Measurements from ENCODE around the gene TMEM39B. TPM values are rescaled to one million over a fixed set of nuclear protein-coding genes. Genes with fewer than 3 reads are reported as not detected.
A peak's percentile ranks its signal among the peaks of the same experiment; 100 is the strongest.

The TMEM39B gene
- total and polyA plus RNA-seq, 2 donors (not counting 3 experiments of a cell fraction or from before 2014, with no cell fraction given): 47.3 to 64.3 TPM

DNA sequence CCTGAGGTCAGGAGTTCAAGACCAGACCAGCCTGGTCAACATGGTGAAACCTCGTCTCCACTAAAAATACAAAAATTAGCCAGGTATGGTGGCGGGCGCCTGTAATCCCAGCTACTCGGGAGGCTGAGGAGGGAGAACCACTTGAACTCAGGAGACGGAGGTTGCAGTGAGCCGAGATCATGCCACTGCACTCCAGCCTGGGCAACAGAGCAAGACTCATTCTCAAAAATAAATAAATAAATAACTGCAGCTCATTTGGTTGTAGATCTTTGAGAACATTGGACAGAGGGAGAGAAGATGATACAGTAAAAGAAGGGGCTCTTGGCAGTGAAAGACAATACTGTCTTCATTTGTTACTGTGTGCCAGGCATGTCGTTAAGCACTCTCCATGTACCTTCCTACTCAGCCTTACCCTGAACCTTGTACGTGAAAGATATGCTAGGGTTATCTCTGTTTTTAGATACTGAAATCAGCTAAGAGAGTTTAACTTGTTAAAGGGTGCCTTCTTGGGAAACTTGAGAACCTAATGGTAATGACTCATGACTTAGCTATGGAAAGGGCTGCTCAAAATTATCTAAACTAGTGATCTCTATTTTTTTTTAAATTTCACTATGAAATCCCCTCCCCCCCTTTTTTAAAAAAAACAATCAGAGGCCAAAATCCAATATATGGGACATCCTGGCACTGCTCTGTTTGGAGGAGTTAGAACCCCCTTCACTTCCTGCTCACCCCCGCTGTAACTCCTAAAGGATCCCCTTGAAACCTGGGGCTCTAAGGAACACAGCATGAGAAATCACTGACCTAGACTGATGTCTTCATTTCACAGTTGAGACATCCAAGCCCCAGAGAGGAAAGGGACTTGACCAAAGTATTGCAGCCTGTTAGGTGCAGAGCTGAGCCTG, 28.3 kb downstream of the TMEM39B start:
- no peaks in the 10 kb centered on the region for H3K79me2 ChIP-seq (ENCODE audit: control insufficient read depth, insufficient read depth, low read length)
- peak overlapping the region; percentile 40 for H3K27ac ChIP-seq (ENCODE audit: insufficient read depth, low read depth, low read length)
- intact Hi-C loops (cut with micrococcal nuclease) (no loop called here), dilution Hi-C loops (cut with MboI; ENCODE audit: extremely low pct_ligation_motif_present, low sequenced_read_pairs) (no loop called here)
- FAIRE-seq: peak; percentile 80
- ChIA-PET CTCF (interaction anchor here (0.8 to 1.4 kb wide), 5 partner anchors 8 to 36 kb away, joined by 3 to 5 read pairs (median 3); partner anchors contain the start of gene TMEM39B), POLR2A (no interaction called here)
- no peaks in the 10 kb centered on the region for H4K20me1 ChIP-seq (replicated peaks; ENCODE audit: control insufficient read depth, extremely low read depth, insufficient read depth, low read length)
- peak overlapping the region; percentile 34 for H3K4me2 ChIP-seq (ENCODE audit: insufficient read depth, low read length)
- H3K27me3 ChIP-seq (ENCODE audit: control insufficient read depth in 2 of 2, insufficient read depth in 2 of 2, low read length in 2 of 2): no peaks in the 10 kb centered on the region
- H3K36me3 ChIP-seq (ENCODE audit: control insufficient read depth in 2 of 2, extremely low read depth in 1 of 2, insufficient read depth in 2 of 2, low read length in 2 of 2): peaks cover 4 to 21% of the 10 kb centered on the region in 2 experiments
- H3K9ac ChIP-seq (replicated peaks; ENCODE audit: extremely low read depth, insufficient read depth, low read length): no peak overlapping the region
- no peaks in the 10 kb centered on the region for H3K9me1 ChIP-seq (replicated peaks; ENCODE audit: control insufficient read depth, extremely low read depth, insufficient read depth, low read length)
- H3K4me1 ChIP-seq (ENCODE audit: control insufficient read depth, extremely low read depth, insufficient read depth, low read length): peaks cover 13% of the 10 kb centered on the region
- no TSS peak for BruUV-seq (replicated peaks)
- no peak overlapping the region for H3K4me3 ChIP-seq (replicated peaks in 1 of 3; ENCODE audit: insufficient read depth in 1 of 3, low read depth in 1 of 3, low read length in 3 of 3)
- no peak overlapping the region for H2AFZ ChIP-seq (ENCODE audit: low read depth, low read length)
- TF ChIP-seq GATA2 (IDR thresholded peaks at IDR 0.05; ENCODE audit: insufficient read depth, insufficient read length, low read depth, low read length) (peak; percentile 72), FOS (IDR thresholded peaks at IDR 0.05; ENCODE audit: borderline replicate concordance, insufficient read depth, low read length) (no peak), JUN (IDR thresholded peaks at IDR 0.05; ENCODE audit: borderline replicate concordance, insufficient read depth, insufficient read length, low read depth) (peak; percentile 13), POLR2A (IDR thresholded peaks at IDR 0.05; ENCODE audit: low read depth, low read length) (no peak)
- DNase-seq (ENCODE audit: low read depth, low spot score): no peak
- H3K9me3 ChIP-seq (replicated peaks; ENCODE audit: control insufficient read depth, insufficient read depth, low read length): no peaks in the 10 kb centered on the region

DNA sequence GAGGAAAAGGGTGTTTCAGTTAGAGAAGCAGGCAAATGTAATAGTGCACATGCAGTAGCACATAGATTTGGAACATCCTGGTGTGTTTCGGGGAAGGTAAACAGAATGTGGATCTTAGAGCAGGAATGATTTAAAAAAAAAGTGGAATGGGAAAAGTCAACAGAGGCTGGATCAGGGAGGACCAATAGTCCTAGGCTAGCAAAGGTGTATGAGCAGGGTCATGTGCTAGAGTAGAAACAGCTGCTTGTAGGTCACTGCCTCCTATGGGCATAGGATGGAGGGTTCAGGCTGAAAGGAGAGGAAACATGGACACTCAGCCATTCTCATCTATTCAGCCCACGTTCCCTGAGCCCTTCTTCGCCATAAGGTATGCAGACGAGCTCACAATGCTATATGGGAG, 31.4 kb downstream of the TMEM39B start:
- Histone ChIP-seq H3K27me3 (ENCODE audit: control insufficient read depth in 2 of 2, insufficient read depth in 2 of 2, low read length in 2 of 2) (no peaks in the 10 kb centered on the region), H3K4me1 (ENCODE audit: control insufficient read depth, extremely low read depth, insufficient read depth, low read length) (peaks cover 17% of the 10 kb centered on the region), H2AFZ (ENCODE audit: low read depth, low read length) (no peak overlapping the region), H3K9ac (replicated peaks; ENCODE audit: extremely low read depth, insufficient read depth, low read length) (no peak overlapping the region), H3K79me2 (ENCODE audit: control insufficient read depth, insufficient read depth, low read length) (peaks cover 13% of the 10 kb centered on the region), H3K4me2 (ENCODE audit: insufficient read depth, low read length) (no peak overlapping the region), H3K27ac (ENCODE audit: insufficient read depth, low read depth, low read length) (no peak overlapping the region), H3K9me1 (replicated peaks; ENCODE audit: control insufficient read depth, extremely low read depth, insufficient read depth, low read length) (no peaks in the 10 kb centered on the region), H3K36me3 (ENCODE audit: control insufficient read depth in 2 of 2, extremely low read depth in 1 of 2, insufficient read depth in 2 of 2, low read length in 2 of 2) (peaks cover 3 to 16% of the 10 kb centered on the region in 2 experiments), H3K9me3 (replicated peaks; ENCODE audit: control insufficient read depth, insufficient read depth, low read length) (no peaks in the 10 kb centered on the region), H4K20me1 (replicated peaks; ENCODE audit: control insufficient read depth, extremely low read depth, insufficient read depth, low read length) (no peaks in the 10 kb centered on the region), H3K4me3 (replicated peaks in 1 of 3; ENCODE audit: insufficient read depth in 1 of 3, low read depth in 1 of 3, low read length in 3 of 3) (no peak overlapping the region)
- TF ChIP-seq JUN (IDR thresholded peaks at IDR 0.05; ENCODE audit: borderline replicate concordance, insufficient read depth, insufficient read length, low read depth) (no peak), GATA2 (IDR thresholded peaks at IDR 0.05; ENCODE audit: insufficient read depth, insufficient read length, low read depth, low read length) (no peak), EZH2 (IDR thresholded peaks at IDR 0.05; ENCODE audit: borderline replicate concordance, low read depth, low read length, severe bottlenecking) (no peak), FOS (IDR thresholded peaks at IDR 0.05; ENCODE audit: borderline replicate concordance, insufficient read depth, low read length) (no peak), POLR2AphosphoS5 (IDR thresholded peaks at IDR 0.05; ENCODE audit: insufficient read depth, low read depth, low read length) (no peak), MYC (IDR thresholded peaks at IDR 0.05; ENCODE audit: low read depth, low read length) (no peak), POLR2A (IDR thresholded peaks at IDR 0.05; ENCODE audit: low read depth, low read length) (no peak)
- TF ChIP-seq, protein P1, sequence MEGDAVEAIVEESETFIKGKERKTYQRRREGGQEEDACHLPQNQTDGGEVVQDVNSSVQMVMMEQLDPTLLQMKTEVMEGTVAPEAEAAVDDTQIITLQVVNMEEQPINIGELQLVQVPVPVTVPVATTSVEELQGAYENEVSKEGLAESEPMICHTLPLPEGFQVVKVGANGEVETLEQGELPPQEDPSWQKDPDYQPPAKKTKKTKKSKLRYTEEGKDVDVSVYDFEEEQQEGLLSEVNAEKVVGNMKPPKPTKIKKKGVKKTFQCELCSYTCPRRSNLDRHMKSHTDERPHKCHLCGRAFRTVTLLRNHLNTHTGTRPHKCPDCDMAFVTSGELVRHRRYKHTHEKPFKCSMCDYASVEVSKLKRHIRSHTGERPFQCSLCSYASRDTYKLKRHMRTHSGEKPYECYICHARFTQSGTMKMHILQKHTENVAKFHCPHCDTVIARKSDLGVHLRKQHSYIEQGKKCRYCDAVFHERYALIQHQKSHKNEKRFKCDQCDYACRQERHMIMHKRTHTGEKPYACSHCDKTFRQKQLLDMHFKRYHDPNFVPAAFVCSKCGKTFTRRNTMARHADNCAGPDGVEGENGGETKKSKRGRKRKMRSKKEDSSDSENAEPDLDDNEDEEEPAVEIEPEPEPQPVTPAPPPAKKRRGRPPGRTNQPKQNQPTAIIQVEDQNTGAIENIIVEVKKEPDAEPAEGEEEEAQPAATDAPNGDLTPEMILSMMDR (IDR thresholded peaks at IDR 0.05; ENCODE audit: extremely low read depth in 1 of 2, insufficient read depth in 1 of 2, low read depth in 1 of 2, low read length in 2 of 2): no peak
- TF ChIP-seq, protein P2, sequence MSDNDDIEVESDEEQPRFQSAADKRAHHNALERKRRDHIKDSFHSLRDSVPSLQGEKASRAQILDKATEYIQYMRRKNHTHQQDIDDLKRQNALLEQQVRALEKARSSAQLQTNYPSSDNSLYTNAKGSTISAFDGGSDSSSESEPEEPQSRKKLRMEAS (IDR thresholded peaks at IDR 0.05; ENCODE audit: insufficient read depth, insufficient read length): no peak
- FAIRE-seq (no peak), DNase-seq (ENCODE audit: low read depth, low spot score) (no peak)
- CTCF ChIA-PET: interaction anchor here (1.5 kb wide), 1 partner anchor 31 kb away, joined by 3 read pairs; no protein-coding TSS in a partner anchor
- dilution Hi-C loops (cut with MboI; ENCODE audit: extremely low pct_ligation_motif_present, low sequenced_read_pairs): no loop called here
- intact Hi-C loops (cut with micrococcal nuclease): no loop called here
- BruUV-seq (replicated peaks): no TSS peak
- POLR2A ChIA-PET: no interaction called here
